K562 (cell line): ENCODE results near the gene SHB. TPM values are rescaled to one million over a fixed set of nuclear protein-coding genes. Genes with fewer than 3 reads are reported as not detected.

Experiments
- ATAC-seq: fragments of 200-7000 bp; cut with Tn5 transposase; 3 replicates; pipeline ENCODE4 v1.9.1; 2020; ENCODE audit warnings: moderate library complexity
- BruUV-seq: library from RNA; stranded (reverse); fragments of 400-500 nt; replicated peaks from 2 replicates; lab custom pipeline; 2021; lab: Mats Ljungman, UMichigan
- CTCF ChIA-PET: fragments of 300-600 bp; formaldehyde crosslinking; extraction: SDS; loops from one replicate; lab custom pipeline; 2021; ENCODE audit warnings: low intra/inter-chr PET ratio; lab: Yijun Ruan, JAX
- POLR2A ChIA-PET: fragments of 300-600, 350-650 bp; sonication (Branson Sonifier 250); formaldehyde crosslinking; extraction: SDS; loops from one replicate; lab custom pipeline; 2021; ENCODE audit warnings: antibody characterized with exemption, inconsistent platforms; lab: Yijun Ruan, JAX
- DNase-seq, 4 experiments: peaks; one replicate each; pipeline versions ENCODE4 v3.0.0 to v3.0.0-alpha.2; 2011 to 2018; ENCODE audit warnings: low spot score in 3 of 4, mixed read lengths in 3 of 4; ENCODE audit errors: extremely low read depth in 1 of 4
- FAIRE-seq: peaks from 2 replicates; lab custom pipeline; 2011; peaks lifted over from hg19 to GRCh38; lab: Jason Lieb, UNC
- H2AFZ ChIP-seq: 2 replicates; pipeline ENCODE4 v1.6.0; 2011; ENCODE audit warnings: low read depth, low read length, control low read depth, inconsistent platforms
- H3K27ac ChIP-seq: fragments of 200-600 bp; 3 replicates; pipeline ENCODE4 v1.8.0; 2011; ENCODE audit warnings: low read depth, mild to moderate bottlenecking, control low read depth, inconsistent platforms, low read length, moderate library complexity, mixed read lengths; ENCODE audit errors: extremely low read depth
- H3K27me3 ChIP-seq, 2 experiments: fragments of 300-600 bp in 1 of 2; 2 replicates in 1 of 2; 3 replicates in 1 of 2; pipeline versions ENCODE4 v1.6.0 to v1.8.0; 2011; ENCODE audit warnings: inconsistent platforms in 2 of 2, low read length in 2 of 2, mild to moderate bottlenecking in 1 of 2, mixed read lengths in 1 of 2, moderate library complexity in 1 of 2; ENCODE audit not compliant: control insufficient read depth in 2 of 2, insufficient read depth in 2 of 2
- H3K36me3 ChIP-seq: fragments of 300-600 bp; 3 replicates; pipeline ENCODE4 v1.8.0; 2011; ENCODE audit warnings: mild to moderate bottlenecking, low read length, inconsistent platforms; ENCODE audit not compliant: control insufficient read depth, insufficient read depth
- H3K4me1 ChIP-seq, 2 experiments: fragments of 200-600 bp in 1 of 2; replicated peaks in 1 of 2; 2 replicates in 1 of 2; 3 replicates in 1 of 2; pipeline versions ENCODE4 v1.5.1 to v1.8.0; 2011; ENCODE audit warnings: inconsistent platforms in 2 of 2, low read length in 2 of 2, mild to moderate bottlenecking in 1 of 2, mixed read lengths in 1 of 2, moderate library complexity in 1 of 2; ENCODE audit not compliant: control insufficient read depth in 2 of 2, insufficient read depth in 2 of 2
- H3K4me2 ChIP-seq: 2 replicates; pipeline ENCODE4 v1.6.1; 2011; ENCODE audit warnings: low read length, control low read depth, inconsistent platforms, mixed read lengths; ENCODE audit not compliant: insufficient read depth
- H3K4me3 ChIP-seq: fragments of 200-600 bp; sonication (generic), shearing (Covaris generic); 2 replicates; pipeline ENCODE4 v1.5.1; 2016; ENCODE audit warnings: control low read depth, inconsistent platforms
- H3K79me2 ChIP-seq: fragments of 200-600 bp; 3 replicates; pipeline ENCODE4 v1.8.0; 2011; ENCODE audit warnings: low read length, inconsistent platforms; ENCODE audit not compliant: control insufficient read depth, insufficient read depth
- H3K9ac ChIP-seq, 2 experiments: 2 replicates each; pipeline versions ENCODE4 v1.6.0 to v1.6.1; 2011; ENCODE audit warnings: low read depth in 2 of 2, low read length in 2 of 2, control low read depth in 1 of 2, inconsistent platforms in 1 of 2, mild to moderate bottlenecking in 1 of 2, mixed read lengths in 1 of 2; ENCODE audit not compliant: insufficient read depth in 1 of 2
- H3K9me1 ChIP-seq: one replicate; pipeline ENCODE4 v1.6.0; 2011; ENCODE audit warnings: inconsistent platforms, mild to moderate bottlenecking, low read length, moderate library complexity; ENCODE audit not compliant: control insufficient read depth, insufficient read depth
- H3K9me3 ChIP-seq: replicated peaks from 2 replicates; pipeline ENCODE4 v1.5.1; 2011; ENCODE audit warnings: low read depth, low read length, inconsistent platforms; ENCODE audit not compliant: control insufficient read depth, insufficient read depth
- H4K20me1 ChIP-seq: replicated peaks from 2 replicates; pipeline ENCODE4 v1.6.1; 2011; ENCODE audit warnings: low read length, inconsistent platforms, mixed read lengths; ENCODE audit not compliant: control insufficient read depth, insufficient read depth
- BACH1 ChIP-seq: fragments of 200-800 bp; sonication (Bioruptor generic); IDR thresholded peaks from 2 replicates; pipeline ENCODE4 v1.6.1; 2016; ENCODE audit warnings: missing genetic modification characterization, missing compliant biosample characterization
- BMI1 ChIP-seq: fragments of 150-350 bp; IDR thresholded peaks from 2 replicates; pipeline ENCODE4 v1.6.1; 2014; ENCODE audit warnings: low read length
- CBX3 ChIP-seq, 2 experiments: IDR thresholded peaks; 1 replicate in 1 of 2; 2 replicates in 1 of 2; pipeline ENCODE4 v1.6.1; 2012; ENCODE audit warnings: inconsistent platforms in 2 of 2, low read length in 2 of 2, borderline replicate concordance in 1 of 2, control low read depth in 1 of 2
- GABPB1 ChIP-seq: sonication (generic); formaldehyde crosslinking; IDR thresholded peaks from 2 replicates; pipeline ENCODE4 v1.8.0; 2022; ENCODE audit warnings: mild to moderate bottlenecking, missing genetic modification reagents
- NFIC ChIP-seq: fragments of 450-650 bp; IDR thresholded peaks from 2 replicates; pipeline ENCODE4 v1.6.1; 2017; ENCODE audit warnings: mild to moderate bottlenecking, inconsistent platforms
- NR2F6 ChIP-seq: fragments of 450-650 bp; formaldehyde crosslinking; IDR thresholded peaks from 2 replicates; pipeline ENCODE4 v1.4.0; 2020; ENCODE audit warnings: mild to moderate bottlenecking
- POLR2AphosphoS5 ChIP-seq: IDR thresholded peaks from 2 replicates; pipeline ENCODE4 v1.6.1; 2011; ENCODE audit warnings: mild to moderate bottlenecking, low read depth, low read length, moderate library complexity; ENCODE audit not compliant: control insufficient read depth, insufficient read depth
- PRPF4 ChIP-seq: fragments of 200-400 bp; formaldehyde crosslinking; IDR thresholded peaks from one replicate; pipeline ENCODE4 v1.6.1; 2017; ENCODE audit warnings: low read length, low read depth, mild to moderate bottlenecking; ENCODE audit not compliant: insufficient read depth, poor library complexity, severe bottlenecking
- RUNX1 ChIP-seq: sonication (generic); IDR thresholded peaks from 2 replicates; pipeline ENCODE4 v1.6.1; 2016; ENCODE audit warnings: antibody characterized with exemption, low read depth
- ZNF436 ChIP-seq: fragments of 250-450, 450-650 bp; sonication (Bioruptor Pico); formaldehyde crosslinking; IDR thresholded peaks from 2 replicates; pipeline ENCODE4 v1.7.0; 2020; ENCODE audit warnings: mild to moderate bottlenecking
- ZNF592 ChIP-seq: fragments of 450-650 bp; IDR thresholded peaks from 2 replicates; pipeline ENCODE4 v1.6.1; 2017; ENCODE audit warnings: antibody characterized with exemption, mild to moderate bottlenecking
- WGBS: fragments of 100-300 bp; shearing (Covaris generic); methylation state at CpG from one replicate; pipeline ENCODE4 v1.1.6; 2016; ENCODE audit warnings: low coverage, mixed read lengths; ENCODE audit not compliant: insufficient coverage; ENCODE audit errors: missing lambda C conversion rate; 5-methylcytosine and 5-hydroxymethylcytosine counted together
- in situ Hi-C: fragments of 300-500 bp; cut with MboI; formaldehyde crosslinking; loops from 4 replicates; pipeline ENCODE4 v1.15.0; 2018; ENCODE audit warnings: inconsistent platforms, mixed read lengths
- intact Hi-C: fragments of 100-400 bp; cut with micrococcal nuclease; formaldehyde crosslinking; loops from 2 replicates; pipeline ENCODE4 v1.14.2; 2022
- polyA plus RNA-seq, 8 experiments: library from polyadenylated mRNA; depleted of rRNA in 4 of 8; stranded (reverse) in 5 of 8; unstranded in 3 of 8; fragments of >200 nt; fragmentation: Nextera tagmentation in 2 of 8; fragmentation: Illumina TruSeq in 1 of 8; extraction: Ambion mirVana in 2 of 8; extraction: Trizol in 1 of 8; gene quantifications; 2 replicates each; pipeline versions ENCODE4 v1.2.1 to v1.2.3, GENCODE V29; 2011 to 2014; ENCODE audit warnings: inconsistent platforms in 1 of 8, missing spikeins in 1 of 8
- total RNA-seq, 7 experiments: library from RNA; depleted of rRNA in 6 of 7; stranded (reverse); fragments of >200 nt in 6 of 7; fragmentation: Illumina TruSeq in 2 of 7; extraction: Trizol in 2 of 7; gene quantifications; 2 replicates each; pipeline versions ENCODE4 v1.2.1 to v1.2.3, GENCODE V29; 2011 to 2021; ENCODE audit warnings: low replicate concordance in 1 of 7
- TF ChIP-seq, protein P1 (sequence below): fragments of 150-350 bp; IDR thresholded peaks from 2 replicates; pipeline ENCODE4 v1.6.1; 2014; ENCODE audit warnings: low read depth, mild to moderate bottlenecking, low read length, borderline replicate concordance

SHB gene
- total and polyA plus RNA-seq, 9 of the 15 experiments (the other 6 are each of a cell fraction or from before 2014, with no cell fraction given) = 0.78 to 16.0 (median 5.3) TPM

DNA sequence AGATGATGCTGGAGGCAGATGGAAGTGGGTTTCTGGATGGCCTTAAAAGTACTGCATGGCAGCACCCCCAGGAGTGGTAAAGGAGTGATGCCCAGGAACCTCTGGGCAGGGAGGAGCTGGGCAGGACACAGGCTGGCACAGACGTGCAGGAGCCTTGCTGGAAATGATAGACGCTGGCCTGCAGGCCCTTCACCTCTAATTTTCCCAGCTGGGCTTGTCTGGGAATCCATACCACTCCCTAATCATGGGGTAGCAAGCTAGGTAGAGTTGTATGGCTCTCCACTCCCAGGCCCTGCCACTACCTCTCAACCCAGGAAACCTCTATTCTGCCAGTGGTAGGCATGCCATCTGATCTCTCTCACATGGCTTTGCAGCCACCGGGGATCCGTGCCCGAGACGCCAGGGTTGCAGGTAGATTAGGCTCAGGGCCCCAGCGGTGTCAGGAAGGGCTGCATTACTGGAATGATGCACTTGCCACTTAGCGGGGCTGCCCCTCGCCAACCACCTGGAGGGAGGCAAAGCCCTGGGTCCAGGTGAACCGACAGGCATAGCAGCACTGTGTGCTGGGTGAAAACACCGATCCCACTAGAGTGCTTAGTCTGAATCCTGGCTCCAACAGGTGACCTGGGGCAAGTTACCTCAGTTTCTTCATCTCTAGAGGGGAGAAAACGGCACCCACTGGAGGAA is 85.5 kb downstream of the SHB start:
- TF ChIP-seq POLR2AphosphoS5 (no peak), BACH1 (no peak), GABPB1 (CRISPR knock-in tag) (no peak), CBX3 (IDR thresholded peaks at IDR 0.05; ENCODE audit: borderline replicate concordance in 1 of 2, low read length in 2 of 2) (no peak), BMI1 (no peak), ZNF436 (CRISPR knock-in tag) (no peak), ZNF592 (no peak), PRPF4 (no peak), RUNX1 (no peak), NFIC (no peak), NR2F6 (no peak)
- TF ChIP-seq, protein P1, sequence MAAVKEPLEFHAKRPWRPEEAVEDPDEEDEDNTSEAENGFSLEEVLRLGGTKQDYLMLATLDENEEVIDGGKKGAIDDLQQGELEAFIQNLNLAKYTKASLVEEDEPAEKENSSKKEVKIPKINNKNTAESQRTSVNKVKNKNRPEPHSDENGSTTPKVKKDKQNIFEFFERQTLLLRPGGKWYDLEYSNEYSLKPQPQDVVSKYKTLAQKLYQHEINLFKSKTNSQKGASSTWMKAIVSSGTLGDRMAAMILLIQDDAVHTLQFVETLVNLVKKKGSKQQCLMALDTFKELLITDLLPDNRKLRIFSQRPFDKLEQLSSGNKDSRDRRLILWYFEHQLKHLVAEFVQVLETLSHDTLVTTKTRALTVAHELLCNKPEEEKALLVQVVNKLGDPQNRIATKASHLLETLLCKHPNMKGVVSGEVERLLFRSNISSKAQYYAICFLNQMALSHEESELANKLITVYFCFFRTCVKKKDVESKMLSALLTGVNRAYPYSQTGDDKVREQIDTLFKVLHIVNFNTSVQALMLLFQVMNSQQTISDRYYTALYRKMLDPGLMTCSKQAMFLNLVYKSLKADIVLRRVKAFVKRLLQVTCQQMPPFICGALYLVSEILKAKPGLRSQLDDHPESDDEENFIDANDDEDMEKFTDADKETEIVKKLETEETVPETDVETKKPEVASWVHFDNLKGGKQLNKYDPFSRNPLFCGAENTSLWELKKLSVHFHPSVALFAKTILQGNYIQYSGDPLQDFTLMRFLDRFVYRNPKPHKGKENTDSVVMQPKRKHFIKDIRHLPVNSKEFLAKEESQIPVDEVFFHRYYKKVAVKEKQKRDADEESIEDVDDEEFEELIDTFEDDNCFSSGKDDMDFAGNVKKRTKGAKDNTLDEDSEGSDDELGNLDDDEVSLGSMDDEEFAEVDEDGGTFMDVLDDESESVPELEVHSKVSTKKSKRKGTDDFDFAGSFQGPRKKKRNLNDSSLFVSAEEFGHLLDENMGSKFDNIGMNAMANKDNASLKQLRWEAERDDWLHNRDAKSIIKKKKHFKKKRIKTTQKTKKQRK = no peak

More for the DNA sequence above, 85.5 kb downstream of the SHB start:
- Histone ChIP-seq H3K79me2 (peaks cover 8% of the 10 kb centered on the region), H3K27ac (no peak overlapping the region), H4K20me1 (peaks cover 6% of the 10 kb centered on the region; the same call in 1 of the 2 replicates), H3K9ac (peak overlapping the region in 1 of 2 experiments; percentile 15; a peak in 1 of 4 replicates), H3K4me3 (no peak overlapping the region), H3K36me3 (no peaks in the 10 kb centered on the region), H3K9me3 (no peaks in the 10 kb centered on the region), H3K9me1 (peaks cover 2% of the 10 kb centered on the region), H3K4me2 (no peak overlapping the region), H2AFZ (no peak overlapping the region), H3K27me3 (no peaks in the 10 kb centered on the region), H3K4me1 (peaks cover 24 to 36% of the 10 kb centered on the region in 2 experiments)
- FAIRE-seq = no peak
- no peak for ATAC-seq
- no peak for DNase-seq
- in situ Hi-C loops (no loop called here), intact Hi-C loops (no loop called here)
- BruUV-seq = no TSS peak
- POLR2A ChIA-PET = no interaction called here
- 89% methylated on average over 12 of the region's 12 CpGs for WGBS
- CTCF ChIA-PET = no interaction called here
